SU-DHL-6 (cell line): ENCODE results near the gene SRSF4.

ENCODE experiments used
- H2AFZ ChIP-seq: fragments of 200-600 bp; sonication (generic); 2 replicates; pipeline ENCODE4 v1.6.1; 2014; ENCODE audit warnings: low read depth, mild to moderate bottlenecking, moderate library complexity, mixed read lengths, antibody characterized with exemption, low read length; ENCODE audit not compliant: severe bottlenecking
- H3F3A ChIP-seq: fragments of 200-600 bp; shearing (Covaris generic); 2 replicates; pipeline ENCODE4 v1.6.0; 2016; ENCODE audit warnings: antibody characterized with exemption, mild to moderate bottlenecking; ENCODE audit not compliant: insufficient read depth
- H3K27ac ChIP-seq: fragments of 200-600 bp; sonication (generic); 2 replicates; pipeline ENCODE4 v1.5.1; 2016; ENCODE audit warnings: low read depth, mild to moderate bottlenecking, low read length, moderate library complexity, mixed read lengths
- H3K27me3 ChIP-seq: fragments of 200-600 bp; sonication (generic), shearing (Covaris generic); 2 replicates; pipeline ENCODE4 v1.6.0; 2014; ENCODE audit warnings: mild to moderate bottlenecking, low read length
- H3K36me3 ChIP-seq: fragments of 200-600 bp; sonication (generic); 2 replicates; pipeline ENCODE4 v1.6.1; 2014; ENCODE audit warnings: mild to moderate bottlenecking, low read length, mixed read lengths
- H3K4me2 ChIP-seq: fragments of 300-600, 200-600 bp; shearing (Covaris generic), sonication (generic); 2 replicates; pipeline ENCODE4 v1.6.0; 2014; ENCODE audit warnings: low read length, low read depth, mild to moderate bottlenecking; ENCODE audit not compliant: poor library complexity, severe bottlenecking
- H3K4me3 ChIP-seq: fragments of 200-600 bp; sonication (generic); 2 replicates; pipeline ENCODE4 v1.5.1; 2014; ENCODE audit warnings: antibody characterized with exemption, low read length, mild to moderate bottlenecking, mixed read lengths; ENCODE audit not compliant: insufficient read depth, poor library complexity, severe bottlenecking
- H3K79me2 ChIP-seq: fragments of 200-600 bp; sonication (generic); 2 replicates; pipeline ENCODE4 v1.6.1; 2014; ENCODE audit warnings: mild to moderate bottlenecking, low read length, moderate library complexity; ENCODE audit not compliant: insufficient read depth
- H3K9ac ChIP-seq: fragments of 200-600 bp; sonication (generic); 2 replicates; pipeline ENCODE4 v1.7.0; 2014; ENCODE audit warnings: mild to moderate bottlenecking, low read length
- H3K9me2 ChIP-seq: fragments of 200-600 bp; sonication (generic); replicated peaks from 2 replicates; pipeline ENCODE4 v1.6.1; 2014; ENCODE audit warnings: low read length; ENCODE audit not compliant: insufficient read depth
- H3K9me3 ChIP-seq: fragments of 200-600 bp; sonication (generic); 2 replicates; pipeline ENCODE4 v1.6.1; 2014; ENCODE audit warnings: low read length, mixed read lengths; ENCODE audit not compliant: insufficient read depth
- H4K20me1 ChIP-seq: fragments of 200-600 bp; sonication (generic); 2 replicates; pipeline ENCODE4 v1.6.1; 2014; ENCODE audit warnings: low read depth, mild to moderate bottlenecking, antibody characterized with exemption, low read length, moderate library complexity, mixed read lengths
- EZH2phosphoT487 ChIP-seq: fragments of 200-600 bp; sonication (generic), shearing (Covaris generic); conservative IDR thresholded peaks from 2 replicates; pipeline ENCODE4 v1.6.1; 2018; ENCODE audit warnings: mild to moderate bottlenecking, antibody characterized with exemption, low read length, moderate library complexity, mixed read lengths
- TF ChIP-seq, protein P1 (sequence below): fragments of 200-600 bp; sonication (generic); IDR thresholded peaks from one replicate; pipeline ENCODE4 v1.5.1; 2017; ENCODE audit warnings: antibody characterized with exemption, mild to moderate bottlenecking, low read length, moderate library complexity; ENCODE audit not compliant: insufficient read depth, poor library complexity, severe bottlenecking

SRSF4 gene

GRCh38 chr1:29211086-29212030 is 29.7 kb upstream of the SRSF4 start:
- Histone ChIP-seq H3K9me2 (no peaks in the 10 kb centered on the region), H3K9me3 (no peaks in the 10 kb centered on the region), H3K4me2 (no peak overlapping the region), H3F3A (no peaks in the 10 kb centered on the region), H3K27ac (no peak overlapping the region), H4K20me1 (no peaks in the 10 kb centered on the region), H3K9ac (no peak overlapping the region), H3K79me2 (no peaks in the 10 kb centered on the region), H2AFZ (no peak overlapping the region), H3K27me3 (no peaks in the 10 kb centered on the region), H3K4me3 (no peak overlapping the region), H3K36me3 (no peaks in the 10 kb centered on the region)
- no peak for TF ChIP-seq EZH2phosphoT487
- TF ChIP-seq, protein P1, sequence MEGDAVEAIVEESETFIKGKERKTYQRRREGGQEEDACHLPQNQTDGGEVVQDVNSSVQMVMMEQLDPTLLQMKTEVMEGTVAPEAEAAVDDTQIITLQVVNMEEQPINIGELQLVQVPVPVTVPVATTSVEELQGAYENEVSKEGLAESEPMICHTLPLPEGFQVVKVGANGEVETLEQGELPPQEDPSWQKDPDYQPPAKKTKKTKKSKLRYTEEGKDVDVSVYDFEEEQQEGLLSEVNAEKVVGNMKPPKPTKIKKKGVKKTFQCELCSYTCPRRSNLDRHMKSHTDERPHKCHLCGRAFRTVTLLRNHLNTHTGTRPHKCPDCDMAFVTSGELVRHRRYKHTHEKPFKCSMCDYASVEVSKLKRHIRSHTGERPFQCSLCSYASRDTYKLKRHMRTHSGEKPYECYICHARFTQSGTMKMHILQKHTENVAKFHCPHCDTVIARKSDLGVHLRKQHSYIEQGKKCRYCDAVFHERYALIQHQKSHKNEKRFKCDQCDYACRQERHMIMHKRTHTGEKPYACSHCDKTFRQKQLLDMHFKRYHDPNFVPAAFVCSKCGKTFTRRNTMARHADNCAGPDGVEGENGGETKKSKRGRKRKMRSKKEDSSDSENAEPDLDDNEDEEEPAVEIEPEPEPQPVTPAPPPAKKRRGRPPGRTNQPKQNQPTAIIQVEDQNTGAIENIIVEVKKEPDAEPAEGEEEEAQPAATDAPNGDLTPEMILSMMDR = no peak

DNA sequence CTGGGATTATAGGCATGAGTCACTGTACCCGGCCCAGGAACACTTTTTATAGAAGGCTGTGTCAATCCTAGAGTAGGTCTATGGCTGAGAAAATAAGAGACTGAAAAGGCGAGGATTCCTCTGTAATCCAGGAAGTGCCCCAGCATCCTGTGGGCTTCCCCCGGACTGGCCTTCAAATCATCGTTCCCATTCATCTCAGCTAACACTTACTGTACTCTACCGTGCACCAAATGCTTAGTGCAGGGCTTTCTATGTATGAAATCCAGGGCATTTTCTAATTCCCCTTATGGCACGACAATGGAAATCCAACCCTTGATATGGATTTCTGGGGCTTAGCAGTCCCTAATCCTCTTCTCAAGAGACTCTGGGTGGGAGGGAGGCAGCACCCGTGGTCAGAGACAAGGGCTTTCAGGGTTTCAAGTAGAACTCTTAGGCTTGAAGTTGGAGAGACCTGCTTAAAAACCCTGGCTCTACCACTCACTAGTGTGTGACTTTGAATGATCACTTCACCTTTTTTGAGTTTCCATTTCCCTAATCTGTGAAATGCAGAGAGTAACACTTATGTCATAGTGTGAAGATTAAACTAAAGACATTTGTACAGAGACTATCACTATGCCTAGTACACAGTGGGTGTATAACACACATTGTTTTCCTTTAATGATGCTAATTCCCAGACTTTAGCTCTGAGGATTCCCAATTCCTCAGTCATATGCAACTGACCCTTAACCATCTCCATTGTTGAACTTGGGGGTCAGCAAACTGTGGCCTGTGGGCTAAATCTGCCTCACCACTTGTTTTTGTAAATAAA is 28.8 kb upstream of the SRSF4 start:
- H3K4me3 ChIP-seq = no peak overlapping the region
- H3F3A ChIP-seq = no peaks in the 10 kb centered on the region
- no peaks in the 10 kb centered on the region for H4K20me1 ChIP-seq
- H2AFZ ChIP-seq = no peak overlapping the region
- H3K9me3 ChIP-seq = no peaks in the 10 kb centered on the region
- H3K9me2 ChIP-seq = no peaks in the 10 kb centered on the region
- H3K9ac ChIP-seq = no peak overlapping the region
- H3K36me3 ChIP-seq = no peaks in the 10 kb centered on the region
- TF ChIP-seq, protein P1 = no peak
- no peak for TF ChIP-seq EZH2phosphoT487
- no peak overlapping the region for H3K4me2 ChIP-seq
- no peaks in the 10 kb centered on the region for H3K27me3 ChIP-seq
- no peaks in the 10 kb centered on the region for H3K79me2 ChIP-seq
- no peak overlapping the region for H3K27ac ChIP-seq

DNA sequence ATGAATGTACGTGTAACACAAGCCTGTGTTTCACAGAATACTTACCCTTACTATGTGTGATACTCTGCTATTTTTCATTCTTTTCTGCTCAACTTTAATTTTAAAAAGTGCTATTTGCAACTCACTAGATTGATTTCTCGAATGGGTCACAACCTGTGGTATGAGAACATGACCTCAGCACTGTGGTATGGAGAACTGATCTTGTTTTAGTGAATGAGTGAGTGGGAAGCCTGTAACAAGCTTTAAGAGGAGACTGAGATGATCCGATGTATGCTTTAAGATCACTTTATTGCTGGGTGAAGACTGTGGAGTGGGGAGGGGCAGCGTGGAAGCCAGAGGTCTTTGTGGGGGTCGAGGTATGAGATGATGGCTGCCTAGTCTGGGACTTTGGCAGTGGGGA is 27.5 kb upstream of the SRSF4 start:
- no peaks in the 10 kb centered on the region for H3K9me3 ChIP-seq
- TF ChIP-seq, protein P1 = no peak
- no peak for TF ChIP-seq EZH2phosphoT487
- no peak overlapping the region for H2AFZ ChIP-seq
- H3K9ac ChIP-seq = no peak overlapping the region
- no peak overlapping the region for H3K4me2 ChIP-seq
- no peaks in the 10 kb centered on the region for H3K36me3 ChIP-seq
- no peak overlapping the region for H3K4me3 ChIP-seq
- H4K20me1 ChIP-seq = no peaks in the 10 kb centered on the region
- H3K9me2 ChIP-seq = no peaks in the 10 kb centered on the region
- H3K79me2 ChIP-seq = no peaks in the 10 kb centered on the region
- no peaks in the 10 kb centered on the region for H3K27me3 ChIP-seq
- no peak overlapping the region for H3K27ac ChIP-seq
- H3F3A ChIP-seq = no peaks in the 10 kb centered on the region
